GM18907 (cell line): Measurements from ENCODE around the gene C3.

Experiments used
- ATAC-seq: cut with Tn5 transposase; IDR thresholded peaks from one replicate; pipeline ENCODE4 v1.9.1; 2021; ENCODE audit warnings: mild to moderate bottlenecking, moderate library complexity; ENCODE audit not compliant: unreplicated experiment

The C3 gene

DNA sequence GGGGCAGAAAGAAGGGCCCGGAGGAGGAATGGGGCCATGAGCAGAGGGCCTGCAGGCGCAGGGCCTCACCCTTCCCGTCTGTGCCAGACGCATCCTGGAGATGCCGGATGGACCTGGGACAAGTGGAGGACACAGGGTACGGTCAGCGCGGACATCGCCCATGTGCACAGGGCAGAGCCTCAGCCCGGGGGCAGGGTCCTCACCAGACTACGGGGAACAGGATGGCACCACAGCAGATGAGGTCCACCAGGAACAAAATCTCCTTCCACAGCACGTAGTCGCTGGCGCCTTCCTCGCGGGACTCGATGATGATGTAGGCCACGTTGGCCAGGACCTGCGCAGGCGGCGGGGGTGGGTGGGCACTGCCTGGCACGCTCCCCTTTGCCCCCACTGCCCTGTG lies 11.4 kb upstream of the C3 start:
- ATAC-seq, result no peak

DNA sequence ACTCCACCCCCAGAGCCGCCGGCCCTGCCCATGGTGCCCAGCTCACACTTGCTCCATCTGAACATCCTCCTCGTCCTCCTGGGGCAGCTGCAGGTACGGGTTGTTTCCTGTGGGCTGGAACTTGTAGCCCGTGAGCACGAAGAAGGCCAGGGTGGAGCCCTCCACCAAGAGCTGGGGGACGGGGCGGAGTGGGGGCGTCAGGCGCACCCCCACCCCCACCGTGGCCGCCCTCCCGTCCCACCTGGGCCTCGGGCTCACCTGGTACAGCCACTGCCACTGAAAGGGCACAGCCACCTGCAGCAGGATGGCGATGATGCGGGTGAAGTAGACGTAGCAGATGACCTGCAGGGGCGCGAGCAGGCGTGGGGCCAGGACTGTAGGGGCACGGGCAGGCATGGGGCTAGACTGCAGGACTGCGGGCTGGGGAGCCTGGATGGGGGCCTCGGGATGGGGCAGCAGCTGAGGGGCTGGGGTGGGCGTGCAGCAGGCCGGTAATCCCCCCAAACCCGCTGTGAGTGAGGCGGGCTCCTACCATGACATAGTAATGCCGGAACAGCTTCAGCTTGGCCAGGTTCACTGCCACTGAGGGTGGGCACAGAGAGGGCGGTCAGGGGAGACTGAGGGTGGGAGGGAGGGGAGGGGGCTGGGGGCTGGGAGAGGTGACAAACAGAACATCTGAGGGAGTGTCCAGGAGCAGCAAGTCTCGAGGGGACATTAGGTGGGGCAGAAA lies 10.7 kb upstream of the C3 start:
- no peak for ATAC-seq

DNA sequence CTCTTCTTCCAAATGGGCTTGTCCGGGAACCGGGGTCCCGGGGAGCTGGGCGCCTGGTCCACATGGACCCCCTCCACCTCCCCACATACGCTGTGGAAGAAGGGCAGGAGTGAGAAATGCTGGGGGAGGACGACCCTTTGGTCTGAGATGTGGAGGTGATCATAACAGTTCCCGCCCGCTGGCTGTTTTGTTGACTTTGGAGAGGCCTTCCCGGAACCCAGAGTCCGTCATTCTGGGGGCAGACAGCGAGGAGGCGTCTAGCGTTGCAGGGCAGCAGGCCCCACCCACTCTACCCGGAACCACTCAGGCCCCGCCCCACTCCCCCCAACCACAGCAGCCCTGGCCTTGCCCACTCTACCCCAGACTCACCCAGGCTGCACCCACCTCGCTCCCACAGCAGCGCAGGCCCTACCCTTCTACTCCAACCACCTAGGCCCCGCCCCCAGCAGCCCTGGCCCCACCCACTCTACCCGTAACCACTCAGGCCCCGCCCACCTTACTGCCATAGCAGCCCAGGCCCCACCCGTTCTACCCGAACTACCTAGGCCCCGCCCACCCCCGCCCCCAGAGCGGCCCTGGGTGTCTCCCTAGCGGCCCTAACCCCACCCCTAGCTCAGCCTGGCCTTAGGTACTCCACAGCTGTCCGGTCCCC lies 9.8 kb upstream of the C3 start:
- no peak for ATAC-seq

DNA sequence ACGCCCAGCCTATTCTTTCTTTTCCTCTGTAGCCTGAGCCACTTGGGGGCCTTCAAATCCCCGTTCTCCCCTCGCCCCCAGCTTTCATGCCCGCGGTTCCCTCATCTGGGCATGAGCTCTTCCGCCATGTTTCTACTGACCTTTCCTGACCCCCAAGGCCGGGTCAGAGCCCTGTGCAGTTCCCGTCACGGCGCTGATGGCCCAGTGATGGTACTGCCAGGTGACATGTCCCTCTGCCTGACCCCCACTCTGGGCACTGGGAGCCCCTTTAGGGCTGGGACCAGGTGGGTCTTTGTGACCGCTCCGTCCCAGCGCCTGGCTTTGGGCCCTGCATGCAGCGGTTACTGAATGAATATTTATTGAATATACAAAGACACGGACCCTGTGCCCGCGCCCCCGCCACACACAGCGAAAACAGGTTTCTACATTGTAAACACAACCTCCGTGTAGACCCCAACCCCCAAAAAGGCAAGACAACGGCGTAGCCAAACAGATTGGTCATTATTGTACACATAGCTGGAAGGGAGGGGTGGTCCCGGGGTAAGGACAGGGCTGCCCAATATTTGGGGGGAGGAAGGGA lies 9.2 kb upstream of the C3 start:
- ATAC-seq, result no peak

DNA sequence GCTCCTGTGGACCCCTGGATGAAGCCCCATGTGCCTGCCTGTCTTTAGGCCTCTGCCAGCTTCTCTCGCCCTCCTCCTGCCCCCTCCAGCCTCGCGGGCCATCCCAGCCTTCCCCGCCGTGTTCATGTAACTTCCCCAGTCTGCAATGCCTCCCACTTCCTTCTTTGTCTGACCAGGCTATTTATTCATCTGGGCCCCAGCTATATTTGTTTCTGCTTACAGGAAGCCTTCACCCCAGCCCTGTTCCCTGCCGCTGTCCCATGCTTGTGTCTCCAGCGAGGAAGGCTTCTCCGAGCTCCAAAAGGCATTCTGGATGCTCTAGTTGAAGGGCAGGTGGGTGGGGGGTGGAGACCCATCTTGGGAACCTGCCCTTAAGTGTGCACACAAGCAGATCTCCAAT lies 7.9 kb upstream of the C3 start:
- ATAC-seq, result no peak

DNA sequence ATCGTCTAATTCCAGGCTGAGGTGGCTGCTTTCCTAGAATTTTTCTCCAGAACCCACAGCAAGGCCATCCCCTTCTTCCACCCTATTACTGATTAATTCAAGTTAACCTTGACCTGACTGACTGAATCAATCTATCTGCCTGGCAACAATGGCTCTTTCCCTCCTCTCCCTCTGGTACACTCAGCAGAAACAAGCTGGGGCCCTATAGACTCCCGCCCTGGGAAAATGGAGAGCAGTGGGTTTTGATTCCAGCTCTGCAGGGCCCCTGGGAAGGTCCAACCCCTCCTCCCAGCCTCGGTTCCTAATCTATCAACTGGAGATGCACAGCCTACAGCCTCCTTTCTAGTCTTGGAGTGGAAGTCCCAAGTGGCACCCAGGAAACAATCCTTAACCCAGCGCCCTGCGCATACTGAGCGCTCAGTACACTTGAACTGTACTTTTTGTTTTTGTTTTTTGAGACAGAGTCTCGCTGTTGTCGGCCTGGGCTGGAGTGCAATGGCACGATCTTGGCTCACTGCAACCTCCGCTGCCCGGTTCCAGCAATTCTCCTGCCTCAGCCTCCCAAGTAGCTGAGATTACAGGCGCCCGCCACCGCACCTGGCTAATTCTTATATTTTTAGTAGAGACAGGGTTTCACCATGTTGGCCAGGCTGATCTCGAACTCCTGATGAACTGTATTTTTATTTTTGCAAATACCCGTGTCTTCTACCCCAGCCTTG lies 5.2 kb upstream of the C3 start:
- no peak for ATAC-seq

DNA sequence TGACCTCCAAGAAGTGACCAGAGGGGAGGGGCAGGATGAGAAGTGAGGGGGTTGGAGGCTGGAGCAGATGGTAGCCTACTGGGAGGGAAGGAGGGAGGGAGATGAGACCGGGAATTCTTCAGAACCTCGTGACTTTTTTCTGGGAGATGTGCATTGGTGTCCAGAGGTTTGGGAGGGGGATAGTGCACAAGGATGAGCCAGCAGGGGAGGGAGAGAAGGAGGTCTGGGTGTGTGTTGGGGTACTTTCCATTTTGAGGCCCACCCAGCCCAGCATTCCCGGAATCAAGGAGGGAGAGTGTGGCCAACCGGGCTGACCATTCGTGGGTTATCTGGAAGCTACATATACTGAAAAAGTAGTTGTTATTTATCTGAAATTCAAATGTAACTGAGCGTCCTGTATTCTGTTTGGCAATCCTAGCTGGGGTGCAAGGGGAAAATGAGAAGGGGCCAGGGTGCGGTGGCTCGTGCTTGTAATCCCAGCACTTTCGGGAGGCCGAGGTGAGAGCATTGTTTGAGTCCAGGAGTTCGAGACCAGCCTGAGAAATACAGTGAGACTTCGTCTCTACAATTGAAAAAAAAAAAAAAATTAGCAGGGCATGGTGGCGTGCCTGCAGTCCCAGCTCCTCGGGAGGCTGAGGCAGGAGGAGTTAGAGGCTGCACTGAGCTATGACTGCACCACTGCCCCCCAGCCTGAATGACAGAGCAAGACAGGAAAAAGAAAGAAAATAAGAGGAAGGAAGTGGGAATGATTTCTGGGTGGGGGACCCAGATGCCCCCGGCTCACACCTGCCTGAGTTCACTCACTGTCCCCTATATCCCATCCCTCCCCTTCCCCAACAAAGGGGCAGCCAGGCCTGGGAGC lies 4.4 kb upstream of the C3 start:
- no peak for ATAC-seq

DNA sequence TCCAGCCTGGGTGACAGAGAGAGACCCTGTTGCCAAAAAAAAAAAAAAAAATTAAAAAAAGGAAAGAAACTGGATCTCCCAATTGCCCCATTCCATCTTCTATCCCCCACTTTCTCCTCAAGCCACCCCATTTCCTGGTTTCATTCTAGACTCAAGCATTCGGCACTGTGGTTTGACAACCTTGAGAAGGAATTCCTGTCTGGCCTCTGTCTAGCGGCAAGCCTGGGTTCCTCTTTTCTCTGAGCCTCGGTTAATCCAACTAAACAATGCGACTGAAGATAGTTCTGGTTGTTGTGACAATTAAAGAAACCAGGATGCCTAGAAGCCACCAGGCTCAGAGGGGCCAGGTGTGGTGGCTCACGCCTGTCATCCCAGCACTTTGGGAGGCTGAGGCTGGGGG lies 3.3 kb upstream of the C3 start:
- no peak for ATAC-seq

DNA sequence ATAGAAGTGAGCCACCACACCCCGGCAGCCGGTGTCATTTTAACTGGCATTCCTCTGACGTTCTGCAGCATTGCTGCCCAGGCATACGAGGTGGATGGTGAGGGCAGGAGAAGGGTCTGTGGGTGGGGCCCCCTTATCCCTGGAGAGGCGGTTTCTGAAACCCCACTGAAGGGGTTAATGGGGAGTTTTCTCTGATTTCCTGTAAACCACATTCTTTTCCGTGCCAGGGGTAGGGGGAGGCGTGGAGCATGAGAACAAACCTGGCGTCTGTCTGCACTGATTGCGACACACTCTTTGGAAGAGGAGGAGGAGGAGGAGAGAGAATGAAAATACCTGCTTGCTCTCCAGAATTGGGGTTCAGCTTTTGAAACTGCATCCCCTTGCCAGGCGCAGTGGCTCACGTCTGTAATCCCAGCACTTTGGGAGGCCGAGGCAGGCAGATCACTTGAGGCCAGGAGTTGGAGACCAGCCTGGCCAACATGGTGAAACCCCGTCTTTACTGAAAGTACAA lies 2.7 kb upstream of the C3 start:
- no peak for ATAC-seq

DNA sequence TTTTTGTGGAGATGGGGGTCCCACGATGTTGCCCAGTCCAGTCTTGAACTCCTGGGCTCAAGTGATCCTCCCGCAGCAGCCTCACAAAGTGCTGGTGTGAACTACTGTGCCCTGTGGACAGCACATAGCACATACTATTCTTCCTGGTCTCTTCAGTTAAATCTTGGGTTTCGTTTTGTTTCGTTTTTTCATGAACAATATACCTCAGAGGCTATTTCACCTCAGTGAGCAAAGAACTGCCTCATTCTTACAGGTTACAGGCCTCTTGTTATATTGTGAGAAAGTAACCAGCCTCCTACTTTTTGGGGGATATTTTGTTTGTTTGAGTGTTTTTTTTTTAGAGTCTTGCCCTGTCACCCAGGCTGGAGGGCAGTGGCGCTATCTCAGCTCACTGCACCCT lies 1.3 kb upstream of the C3 start:
- ATAC-seq, result no peak

DNA sequence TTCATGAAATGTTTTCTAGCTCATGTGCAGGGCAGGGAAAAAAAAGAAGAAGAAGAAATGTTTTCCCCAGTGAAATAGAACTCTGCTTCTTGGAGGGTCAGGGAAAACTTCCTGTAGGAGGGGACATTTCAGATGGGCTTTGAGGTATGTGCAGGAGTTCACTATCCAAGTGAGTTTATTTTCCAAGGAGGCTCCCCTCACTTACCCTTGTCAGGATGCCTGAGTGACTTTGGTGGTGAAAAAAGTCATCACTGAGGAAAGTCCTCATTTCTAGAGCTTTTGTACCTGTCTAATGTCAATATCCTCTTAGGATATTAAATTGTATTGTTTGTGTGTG lies 656 bp upstream of the C3 start:
- no peak for ATAC-seq

DNA sequence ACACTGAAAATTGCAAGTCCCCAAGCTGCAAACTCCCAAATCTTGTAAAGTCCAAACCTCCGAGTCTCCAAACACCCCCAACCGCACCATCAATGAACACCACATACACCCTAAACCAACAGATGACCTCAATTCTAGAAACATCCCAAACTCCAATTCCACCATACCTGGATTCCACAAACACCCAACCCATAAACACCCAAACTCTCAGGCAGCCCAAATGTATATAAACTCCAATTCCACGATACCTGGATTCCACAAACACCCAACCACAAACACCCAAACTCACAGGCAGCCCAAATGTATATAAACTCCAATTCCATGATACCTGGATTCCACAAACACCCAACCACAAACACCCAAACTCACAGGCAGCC lies 470 bp downstream of the C3 start:
- no peak for ATAC-seq

DNA sequence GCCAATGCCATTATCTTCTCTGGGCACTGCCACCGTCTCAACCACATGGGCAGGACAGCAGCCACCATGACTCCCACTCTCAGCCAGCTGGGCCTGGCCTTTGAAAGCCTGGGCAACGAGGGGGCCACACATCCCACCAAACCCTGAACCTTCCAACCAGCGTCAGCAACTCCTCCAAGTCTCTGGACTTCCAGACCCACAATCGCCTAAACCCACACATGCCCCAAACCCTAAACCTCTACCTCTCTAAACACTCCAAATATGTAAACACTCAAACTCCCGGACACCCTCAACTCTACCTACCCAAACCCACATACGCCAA lies 949 bp downstream of the C3 start:
- ATAC-seq, result no peak

DNA sequence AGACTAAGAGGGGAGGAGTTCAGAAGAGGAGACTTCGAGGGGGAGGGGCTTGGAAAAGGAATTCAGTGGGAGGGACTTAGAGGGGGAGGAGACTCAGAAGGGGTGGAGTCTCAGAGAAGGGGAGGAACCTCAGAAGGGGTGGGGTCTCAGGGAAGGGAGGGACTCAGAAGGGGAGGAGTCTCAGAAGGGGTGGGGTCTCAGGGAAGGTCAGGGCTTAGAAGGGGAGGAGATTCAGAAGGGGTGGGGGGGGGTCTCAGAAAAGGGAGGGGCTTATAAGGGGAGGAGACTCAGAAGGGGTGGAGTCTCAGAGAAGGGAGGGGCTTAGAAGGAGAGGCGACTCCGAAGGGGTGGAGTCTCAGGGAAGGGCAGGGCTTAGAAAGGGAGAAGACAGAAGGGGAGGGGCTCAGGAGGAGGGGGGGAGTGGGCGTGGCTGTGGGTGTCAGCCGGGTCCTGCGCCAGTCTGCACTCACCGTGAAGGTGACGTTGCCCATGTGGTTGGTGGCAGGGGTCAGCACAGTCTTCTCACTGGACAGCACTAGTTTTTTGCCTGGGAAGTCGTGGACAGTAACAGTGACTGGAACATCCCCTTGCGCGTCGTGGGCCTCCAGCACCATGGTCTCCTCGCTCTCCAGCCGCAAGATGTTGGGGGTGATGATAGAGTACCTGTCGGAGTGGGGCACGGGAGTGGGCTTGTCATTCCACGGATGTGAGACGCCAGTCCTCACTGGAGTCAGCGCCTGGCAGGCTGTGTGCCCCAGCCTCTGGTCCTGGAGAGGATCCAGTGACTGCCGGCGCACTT lies 1.5 kb downstream of the C3 start:
- ATAC-seq, result no peak

DNA sequence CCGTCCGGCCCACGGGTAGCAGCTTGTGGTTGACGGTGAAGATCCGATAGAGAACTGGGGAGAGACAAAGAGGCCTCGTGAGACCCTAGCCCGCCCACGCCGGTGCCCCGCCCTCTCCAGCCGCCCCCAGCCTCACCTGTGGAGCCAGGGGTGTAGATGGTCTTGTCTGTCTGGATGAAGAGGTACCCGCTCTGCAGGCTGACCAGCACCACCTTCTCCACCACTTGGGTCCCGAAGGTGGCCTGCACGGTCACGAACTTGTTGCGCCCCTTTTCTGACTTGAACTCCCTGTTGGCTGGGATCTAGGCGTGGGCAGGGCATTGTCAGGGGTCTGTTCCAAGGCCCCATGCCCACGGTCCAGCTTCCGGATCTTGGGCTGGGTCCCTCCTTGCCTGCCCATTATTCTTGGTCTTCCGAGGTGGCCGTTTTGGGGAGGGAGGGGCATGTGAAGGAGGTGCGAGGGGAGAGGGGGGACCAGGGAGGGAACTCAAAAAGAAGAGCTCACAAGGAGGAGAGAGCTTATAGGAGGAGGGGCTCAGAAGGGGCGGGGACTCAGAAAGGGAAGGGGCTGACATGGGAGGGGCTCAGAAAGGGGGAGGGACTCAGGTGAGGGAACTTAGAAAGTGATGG lies 2.2 kb downstream of the C3 start:
- no peak for ATAC-seq

DNA sequence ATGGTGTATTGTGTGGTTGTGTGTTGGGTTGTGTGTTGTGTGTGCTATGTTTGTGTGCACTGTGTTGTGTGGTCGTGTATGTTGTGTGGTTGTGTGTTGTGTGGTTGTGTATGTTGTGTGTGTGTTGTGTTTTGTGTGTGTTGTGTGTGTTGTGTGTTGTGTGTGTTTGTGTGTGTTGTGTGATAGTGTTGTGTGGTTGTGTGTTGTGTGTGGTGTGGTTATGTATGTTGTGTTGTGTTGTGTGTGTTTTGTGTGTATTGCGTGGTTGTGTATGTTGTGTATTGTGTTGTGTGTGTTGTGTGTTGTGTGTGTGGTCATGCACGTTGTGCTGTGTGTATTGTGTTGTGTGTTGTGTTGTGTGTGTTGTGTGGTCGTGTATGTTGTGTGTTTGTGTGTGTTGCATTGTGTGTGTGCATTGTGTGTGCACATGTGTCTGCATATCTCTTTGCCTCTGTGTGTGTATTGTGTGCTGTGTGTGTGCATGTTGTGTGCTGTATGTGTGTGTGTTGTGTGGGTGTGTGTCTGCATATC lies 2.9 kb downstream of the C3 start:
- no peak for ATAC-seq

DNA sequence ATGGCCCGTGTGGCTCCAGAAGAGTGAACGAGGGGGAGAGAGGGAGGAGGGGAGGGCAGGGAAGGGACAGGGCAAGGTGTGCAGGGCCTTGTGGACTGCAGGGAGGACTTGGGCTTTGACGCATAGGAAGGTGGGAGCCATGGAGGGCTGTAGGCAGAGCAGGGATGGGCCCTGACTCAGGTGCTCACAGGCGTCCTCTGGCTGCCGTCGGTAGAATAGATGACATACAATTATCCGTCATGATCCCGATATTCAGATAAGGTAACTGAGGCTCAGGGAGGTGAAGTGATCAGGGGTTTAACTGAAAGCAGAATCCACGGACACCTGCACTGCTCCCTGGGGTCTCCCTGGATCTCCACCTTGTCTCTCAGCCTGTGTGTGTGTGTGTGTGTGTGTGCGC lies 3.4 kb downstream of the C3 start:
- ATAC-seq, result no peak

DNA sequence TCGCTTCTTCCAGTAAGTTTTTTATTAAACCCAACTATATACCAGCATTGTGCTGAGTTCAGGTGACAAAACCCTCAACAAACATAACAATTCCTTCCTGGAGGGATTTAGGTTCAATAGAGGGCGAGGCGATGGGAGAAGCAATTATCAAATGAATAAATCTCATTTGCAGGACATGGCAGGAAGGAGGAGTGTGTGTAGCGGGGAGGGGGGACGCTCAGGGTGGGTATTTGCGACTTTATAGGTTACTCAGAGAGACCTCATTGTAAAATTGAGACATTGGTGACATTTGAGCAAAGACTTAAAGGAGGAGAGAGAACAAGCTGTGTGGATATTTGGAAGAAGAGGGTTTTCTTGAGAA lies 3.9 kb downstream of the C3 start:
- ATAC-seq, result no peak

DNA sequence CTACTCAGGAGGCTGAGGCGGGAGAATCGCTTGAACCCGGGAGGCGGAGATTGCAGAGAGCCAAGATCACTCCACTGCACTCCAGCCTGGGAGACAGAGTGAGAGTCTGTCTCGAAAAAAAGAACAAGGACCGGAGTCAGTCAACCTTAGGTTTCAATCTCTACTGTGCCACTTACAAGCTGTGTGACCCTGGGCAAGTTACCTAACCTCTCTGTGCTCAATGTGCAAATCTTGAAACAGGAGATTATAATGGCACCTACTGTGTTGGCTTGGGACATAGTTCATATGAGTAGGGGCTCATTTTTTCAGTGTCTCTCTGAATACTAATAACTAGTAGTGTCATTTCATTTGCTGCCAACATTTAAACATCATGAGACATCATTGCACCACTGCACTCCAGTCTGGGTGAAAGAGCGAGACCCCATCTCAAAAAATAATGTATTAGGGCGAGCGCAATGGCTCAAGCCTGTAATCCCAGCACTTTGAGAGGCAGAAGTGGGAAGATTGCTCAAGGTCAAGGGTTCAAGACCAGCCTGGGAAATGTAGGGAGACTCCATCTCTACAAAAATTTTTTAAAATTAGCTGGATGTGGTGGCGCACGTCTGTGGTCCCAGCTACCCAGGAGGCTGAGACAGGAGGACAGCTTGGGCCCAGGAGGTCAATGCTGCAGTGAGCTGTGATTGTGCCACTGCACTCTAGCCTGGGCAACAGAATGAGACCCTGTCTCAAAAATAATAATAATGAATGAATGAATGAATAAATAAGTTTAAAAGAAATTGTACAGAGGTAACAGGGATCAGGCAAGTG lies 5.5 kb downstream of the C3 start:
- no peak for ATAC-seq
